HEK293 (cell line): ENCODE results near the gene GJA3.
A peak's percentile ranks its signal among the peaks of the same experiment; 100 is the strongest.

Experiments
- CTCF ChIA-PET: fragments of 350-600 bp; formaldehyde crosslinking; extraction: SDS; loops from one replicate; lab custom pipeline; 2021; ENCODE audit warnings: antibody characterized with exemption; lab: Yijun Ruan, JAX
- POLR2A ChIA-PET: fragments of 300-600 bp; formaldehyde crosslinking; extraction: SDS; loops from one replicate; lab custom pipeline; 2020; ENCODE audit warnings: antibody characterized with exemption, inconsistent platforms; lab: Yijun Ruan, JAX
- H3K27ac ChIP-seq: fragments of 200-500 bp; sonication (Bioruptor generic); 2 replicates; pipeline ENCODE4 v1.5.1; 2014; ENCODE audit warnings: low read depth, low read length, control low read depth, inconsistent platforms; ENCODE audit errors: extremely low read depth
- H3K36me3 ChIP-seq, 2 experiments: fragments of 200-500 bp in 1 of 2; sonication (Bioruptor generic) in 1 of 2; 1 replicate in 1 of 2; 2 replicates in 1 of 2; pipeline ENCODE4 v1.5.1; 2014 to 2017; ENCODE audit warnings: inconsistent platforms in 2 of 2, low read length in 2 of 2; ENCODE audit not compliant: control insufficient read depth in 2 of 2, insufficient read depth in 1 of 2
- H3K4me1 ChIP-seq: fragments of 200-500 bp; sonication (Bioruptor generic); 2 replicates; pipeline ENCODE4 v1.5.1; 2014; ENCODE audit warnings: mild to moderate bottlenecking, low read length, inconsistent platforms; ENCODE audit not compliant: control insufficient read depth, insufficient read depth
- H3K4me3 ChIP-seq: 2 replicates; pipeline ENCODE4 v1.5.1; 2011; ENCODE audit warnings: low read depth, mild to moderate bottlenecking, control low read depth, low read length, moderate library complexity
- H3K9me3 ChIP-seq: fragments of 200-500 bp; sonication (Bioruptor generic); 2 replicates; pipeline ENCODE4 v1.5.1; 2014; ENCODE audit warnings: low read depth, low read length, inconsistent platforms; ENCODE audit not compliant: control insufficient read depth, insufficient read depth
- KLF10 ChIP-seq: fragments of 450-650 bp; IDR thresholded peaks from 2 replicates; pipeline ENCODE4 v1.5.1; 2018; ENCODE audit warnings: missing biosample characterization, mild to moderate bottlenecking, missing genetic modification characterization
- MZF1 ChIP-seq: fragments of 450-650 bp; formaldehyde crosslinking; IDR thresholded peaks from 2 replicates; pipeline ENCODE4 v1.5.1; 2017; ENCODE audit warnings: missing biosample characterization, missing genetic modification characterization, borderline replicate concordance
- OVOL3 ChIP-seq: fragments of 450-650 bp; formaldehyde crosslinking; IDR thresholded peaks from 2 replicates; pipeline ENCODE4 v1.5.1; 2016; ENCODE audit warnings: missing biosample characterization, missing genetic modification characterization
- ZFP37 ChIP-seq: fragments of 450-650 bp; formaldehyde crosslinking; IDR thresholded peaks from 2 replicates; pipeline ENCODE4 v1.5.1; 2016; ENCODE audit warnings: missing biosample characterization, missing genetic modification characterization
- ZFP69B ChIP-seq: fragments of 450-650 bp; formaldehyde crosslinking; IDR thresholded peaks from 2 replicates; pipeline ENCODE4 v1.5.1; 2016; ENCODE audit warnings: missing biosample characterization, missing genetic modification characterization
- ZNF132 ChIP-seq: fragments of 450-650 bp; formaldehyde crosslinking; IDR thresholded peaks from 2 replicates; pipeline ENCODE4 v1.5.1; 2017; ENCODE audit warnings: missing biosample characterization, missing genetic modification characterization, borderline replicate concordance
- ZNF221 ChIP-seq: fragments of 450-650 bp; formaldehyde crosslinking; IDR thresholded peaks from 2 replicates; pipeline ENCODE4 v1.5.1; 2017; ENCODE audit warnings: missing biosample characterization, missing genetic modification characterization, borderline replicate concordance
- ZNF423 ChIP-seq: fragments of 450-650 bp; formaldehyde crosslinking; IDR thresholded peaks from 2 replicates; pipeline ENCODE4 v1.5.1; 2016; ENCODE audit warnings: missing biosample characterization, missing genetic modification characterization
- ZNF558 ChIP-seq: fragments of 450-650 bp; formaldehyde crosslinking; IDR thresholded peaks from 2 replicates; pipeline ENCODE4 v1.5.1; 2016; ENCODE audit warnings: missing biosample characterization, missing genetic modification characterization
- ZNF571 ChIP-seq: fragments of 450-650 bp; formaldehyde crosslinking; IDR thresholded peaks from 2 replicates; pipeline ENCODE4 v1.5.0; 2017; ENCODE audit warnings: missing biosample characterization, missing genetic modification characterization
- ZNF843 ChIP-seq: fragments of 450-650 bp; formaldehyde crosslinking; IDR thresholded peaks from 2 replicates; pipeline ENCODE4 v1.5.1; 2016; ENCODE audit warnings: missing biosample characterization, missing genetic modification characterization
- ZSCAN16 ChIP-seq: fragments of 450-650 bp; formaldehyde crosslinking; IDR thresholded peaks from 2 replicates; pipeline ENCODE4 v1.5.1; 2016; ENCODE audit warnings: missing biosample characterization, missing genetic modification characterization
- ZXDB ChIP-seq: fragments of 450-650 bp; formaldehyde crosslinking; IDR thresholded peaks from 2 replicates; pipeline ENCODE4 v1.5.1; 2016; ENCODE audit warnings: missing biosample characterization, missing genetic modification characterization
- TF ChIP-seq, protein P1 (sequence below): fragments of 450-650 bp; formaldehyde crosslinking; IDR thresholded peaks from 2 replicates; pipeline ENCODE4 v1.5.1; 2017; ENCODE audit warnings: missing biosample characterization, missing genetic modification characterization
- TF ChIP-seq, protein P2 (sequence below): fragments of 450-650 bp; formaldehyde crosslinking; IDR thresholded peaks from 2 replicates; pipeline ENCODE4 v1.5.1; 2017; ENCODE audit warnings: missing biosample characterization, missing genetic modification characterization
- TF ChIP-seq, protein P3 (sequence below): fragments of 450-650 bp; formaldehyde crosslinking; IDR thresholded peaks from 2 replicates; pipeline ENCODE4 v1.5.1; 2017; ENCODE audit warnings: missing biosample characterization, missing genetic modification characterization
- TF ChIP-seq, protein P4 (sequence below): fragments of 450-650 bp; formaldehyde crosslinking; IDR thresholded peaks from 2 replicates; pipeline ENCODE4 v1.5.1; 2016; ENCODE audit warnings: missing biosample characterization, missing genetic modification characterization
- TF ChIP-seq, protein P5 (sequence below): fragments of 450-650 bp; formaldehyde crosslinking; IDR thresholded peaks from 2 replicates; pipeline ENCODE4 v1.5.1; 2016; ENCODE audit warnings: missing biosample characterization, missing genetic modification characterization
- TF ChIP-seq, protein P6 (sequence below): fragments of 450-650 bp; formaldehyde crosslinking; IDR thresholded peaks from 2 replicates; pipeline ENCODE4 v1.5.1; 2016; ENCODE audit warnings: missing biosample characterization, missing genetic modification characterization

Gene GJA3

DNA sequence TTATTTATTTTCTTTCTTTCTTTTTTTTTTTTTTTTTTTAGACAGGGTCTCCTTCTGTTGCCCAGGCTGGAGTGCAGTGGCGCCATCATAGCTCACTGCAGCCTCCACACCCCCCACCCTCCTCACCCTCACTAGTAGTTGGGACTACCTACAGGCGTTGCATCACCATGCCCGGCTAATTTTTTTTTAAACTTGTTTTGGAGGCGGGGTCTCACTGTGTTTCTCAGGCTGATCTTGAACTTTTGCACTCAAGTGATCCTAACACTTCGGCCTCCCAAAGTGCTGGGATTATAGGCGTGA is 33.6 kb downstream of the GJA3 start:
- POLR2A ChIA-PET, result interaction anchor here (0.6 to 1.7 kb wide), 5 partner anchors 8 to 319 kb away, joined by 3 to 10 read pairs (median 3); partner anchors contain the start of gene ZMYM5
- Histone ChIP-seq H3K9me3 (no peaks in the 10 kb centered on the region), H3K36me3 (no peaks in the 10 kb centered on the region), H3K27ac (peak overlapping the region; percentile 89; the same call in 1 of the 2 replicates), H3K4me1 (no peaks in the 10 kb centered on the region; the same call in 1 of the 2 replicates), H3K4me3 (no peak overlapping the region; the same call in 1 of the 2 replicates)
- CTCF ChIA-PET, result interaction anchor here (0.6 to 1.6 kb wide), 7 partner anchors 13 to 142 kb away, joined by 3 to 6 read pairs (median 4); no protein-coding TSS in a partner anchor
- TF ChIP-seq, protein P1, sequence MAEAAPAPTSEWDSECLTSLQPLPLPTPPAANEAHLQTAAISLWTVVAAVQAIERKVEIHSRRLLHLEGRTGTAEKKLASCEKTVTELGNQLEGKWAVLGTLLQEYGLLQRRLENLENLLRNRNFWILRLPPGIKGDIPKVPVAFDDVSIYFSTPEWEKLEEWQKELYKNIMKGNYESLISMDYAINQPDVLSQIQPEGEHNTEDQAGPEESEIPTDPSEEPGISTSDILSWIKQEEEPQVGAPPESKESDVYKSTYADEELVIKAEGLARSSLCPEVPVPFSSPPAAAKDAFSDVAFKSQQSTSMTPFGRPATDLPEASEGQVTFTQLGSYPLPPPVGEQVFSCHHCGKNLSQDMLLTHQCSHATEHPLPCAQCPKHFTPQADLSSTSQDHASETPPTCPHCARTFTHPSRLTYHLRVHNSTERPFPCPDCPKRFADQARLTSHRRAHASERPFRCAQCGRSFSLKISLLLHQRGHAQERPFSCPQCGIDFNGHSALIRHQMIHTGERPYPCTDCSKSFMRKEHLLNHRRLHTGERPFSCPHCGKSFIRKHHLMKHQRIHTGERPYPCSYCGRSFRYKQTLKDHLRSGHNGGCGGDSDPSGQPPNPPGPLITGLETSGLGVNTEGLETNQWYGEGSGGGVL, result no peak
- TF ChIP-seq ZNF843 (tag by site-specific recombination) (no peak), ZNF423 (tag by site-specific recombination) (no peak), ZXDB (no peak), ZNF132 (tag by site-specific recombination) (no peak), ZNF221 (tag by site-specific recombination) (no peak), ZNF558 (0 out of 2 replicates have a peak, but pooled peaks have one; percentile 26), KLF10 (0 out of 2 replicates have a peak, but pooled peaks have one; percentile 11)
- TF ChIP-seq, protein P2, sequence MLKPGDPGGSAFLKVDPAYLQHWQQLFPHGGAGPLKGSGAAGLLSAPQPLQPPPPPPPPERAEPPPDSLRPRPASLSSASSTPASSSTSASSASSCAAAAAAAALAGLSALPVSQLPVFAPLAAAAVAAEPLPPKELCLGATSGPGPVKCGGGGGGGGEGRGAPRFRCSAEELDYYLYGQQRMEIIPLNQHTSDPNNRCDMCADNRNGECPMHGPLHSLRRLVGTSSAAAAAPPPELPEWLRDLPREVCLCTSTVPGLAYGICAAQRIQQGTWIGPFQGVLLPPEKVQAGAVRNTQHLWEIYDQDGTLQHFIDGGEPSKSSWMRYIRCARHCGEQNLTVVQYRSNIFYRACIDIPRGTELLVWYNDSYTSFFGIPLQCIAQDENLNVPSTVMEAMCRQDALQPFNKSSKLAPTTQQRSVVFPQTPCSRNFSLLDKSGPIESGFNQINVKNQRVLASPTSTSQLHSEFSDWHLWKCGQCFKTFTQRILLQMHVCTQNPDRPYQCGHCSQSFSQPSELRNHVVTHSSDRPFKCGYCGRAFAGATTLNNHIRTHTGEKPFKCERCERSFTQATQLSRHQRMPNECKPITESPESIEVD (tag by site-specific recombination), result no peak
- TF ChIP-seq, protein P3, sequence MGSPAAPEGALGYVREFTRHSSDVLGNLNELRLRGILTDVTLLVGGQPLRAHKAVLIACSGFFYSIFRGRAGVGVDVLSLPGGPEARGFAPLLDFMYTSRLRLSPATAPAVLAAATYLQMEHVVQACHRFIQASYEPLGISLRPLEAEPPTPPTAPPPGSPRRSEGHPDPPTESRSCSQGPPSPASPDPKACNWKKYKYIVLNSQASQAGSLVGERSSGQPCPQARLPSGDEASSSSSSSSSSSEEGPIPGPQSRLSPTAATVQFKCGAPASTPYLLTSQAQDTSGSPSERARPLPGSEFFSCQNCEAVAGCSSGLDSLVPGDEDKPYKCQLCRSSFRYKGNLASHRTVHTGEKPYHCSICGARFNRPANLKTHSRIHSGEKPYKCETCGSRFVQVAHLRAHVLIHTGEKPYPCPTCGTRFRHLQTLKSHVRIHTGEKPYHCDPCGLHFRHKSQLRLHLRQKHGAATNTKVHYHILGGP (tag by site-specific recombination), result no peak
- TF ChIP-seq, protein P4, sequence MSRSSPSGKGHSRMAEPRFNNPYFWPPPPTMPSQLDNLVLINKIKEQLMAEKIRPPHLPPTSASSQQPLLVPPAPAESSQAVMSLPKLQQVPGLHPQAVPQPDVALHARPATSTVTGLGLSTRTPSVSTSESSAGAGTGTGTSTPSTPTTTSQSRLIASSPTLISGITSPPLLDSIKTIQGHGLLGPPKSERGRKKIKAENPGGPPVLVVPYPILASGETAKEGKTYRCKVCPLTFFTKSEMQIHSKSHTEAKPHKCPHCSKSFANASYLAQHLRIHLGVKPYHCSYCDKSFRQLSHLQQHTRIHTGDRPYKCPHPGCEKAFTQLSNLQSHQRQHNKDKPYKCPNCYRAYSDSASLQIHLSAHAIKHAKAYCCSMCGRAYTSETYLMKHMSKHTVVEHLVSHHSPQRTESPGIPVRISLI (tag by site-specific recombination), result 0 out of 2 replicates have a peak, but pooled peaks have one; percentile 61
- TF ChIP-seq, protein P5, sequence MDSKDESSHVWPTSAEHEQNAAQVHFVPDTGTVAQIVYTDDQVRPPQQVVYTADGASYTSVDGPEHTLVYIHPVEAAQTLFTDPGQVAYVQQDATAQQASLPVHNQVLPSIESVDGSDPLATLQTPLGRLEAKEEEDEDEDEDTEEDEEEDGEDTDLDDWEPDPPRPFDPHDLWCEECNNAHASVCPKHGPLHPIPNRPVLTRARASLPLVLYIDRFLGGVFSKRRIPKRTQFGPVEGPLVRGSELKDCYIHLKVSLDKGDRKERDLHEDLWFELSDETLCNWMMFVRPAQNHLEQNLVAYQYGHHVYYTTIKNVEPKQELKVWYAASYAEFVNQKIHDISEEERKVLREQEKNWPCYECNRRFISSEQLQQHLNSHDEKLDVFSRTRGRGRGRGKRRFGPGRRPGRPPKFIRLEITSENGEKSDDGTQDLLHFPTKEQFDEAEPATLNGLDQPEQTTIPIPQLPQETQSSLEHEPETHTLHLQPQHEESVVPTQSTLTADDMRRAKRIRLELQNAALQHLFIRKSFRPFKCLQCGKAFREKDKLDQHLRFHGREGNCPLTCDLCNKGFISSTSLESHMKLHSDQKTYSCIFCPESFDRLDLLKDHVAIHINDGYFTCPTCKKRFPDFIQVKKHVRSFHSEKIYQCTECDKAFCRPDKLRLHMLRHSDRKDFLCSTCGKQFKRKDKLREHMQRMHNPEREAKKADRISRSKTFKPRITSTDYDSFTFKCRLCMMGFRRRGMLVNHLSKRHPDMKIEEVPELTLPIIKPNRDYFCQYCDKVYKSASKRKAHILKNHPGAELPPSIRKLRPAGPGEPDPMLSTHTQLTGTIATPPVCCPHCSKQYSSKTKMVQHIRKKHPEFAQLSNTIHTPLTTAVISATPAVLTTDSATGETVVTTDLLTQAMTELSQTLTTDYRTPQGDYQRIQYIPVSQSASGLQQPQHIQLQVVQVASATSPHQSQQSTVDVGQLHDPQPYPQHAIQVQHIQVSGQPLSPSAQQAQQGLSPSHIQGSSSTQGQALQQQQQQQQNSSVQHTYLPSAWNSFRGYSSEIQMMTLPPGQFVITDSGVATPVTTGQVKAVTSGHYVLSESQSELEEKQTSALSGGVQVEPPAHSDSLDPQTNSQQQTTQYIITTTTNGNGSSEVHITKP (tag by site-specific recombination), result peak; percentile 19; the same call in 1 of the 2 replicates

DNA sequence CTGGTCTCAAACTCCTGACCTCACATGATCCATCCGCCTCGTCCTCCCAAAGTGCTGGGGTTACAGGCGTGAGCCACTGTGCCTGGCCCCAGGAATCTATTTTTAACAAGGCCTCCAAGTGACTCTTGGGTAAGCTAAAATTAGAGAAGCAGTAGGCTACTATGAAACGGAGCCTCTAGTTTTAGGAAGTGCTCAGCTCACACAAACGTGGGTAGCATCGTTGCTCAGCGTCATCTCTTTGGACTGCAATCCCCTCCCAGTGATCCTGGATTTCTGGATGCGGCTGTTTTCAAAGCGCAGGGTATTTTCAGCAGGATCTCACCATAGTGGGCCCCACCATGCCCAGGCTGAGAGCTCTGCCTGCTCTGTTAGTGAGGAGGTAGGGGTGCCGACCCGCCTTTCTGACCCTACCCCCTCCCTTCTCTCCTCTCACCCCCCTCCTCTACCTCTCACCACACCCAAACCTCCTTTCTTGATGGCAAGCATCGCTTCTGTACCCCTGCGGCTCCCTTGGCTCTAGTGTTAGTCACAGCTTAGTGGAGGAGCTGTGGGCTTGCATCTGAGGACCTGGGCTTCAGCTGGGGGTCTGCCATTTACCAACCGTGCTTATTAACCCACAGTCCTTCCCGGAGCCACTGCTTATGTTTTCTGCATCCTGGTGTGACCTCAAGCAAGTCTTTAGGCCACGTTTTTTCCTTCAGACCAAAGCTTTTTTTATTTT is 34.2 kb downstream of the GJA3 start:
- TF ChIP-seq ZNF571, result no peak
- TF ChIP-seq, protein P6, sequence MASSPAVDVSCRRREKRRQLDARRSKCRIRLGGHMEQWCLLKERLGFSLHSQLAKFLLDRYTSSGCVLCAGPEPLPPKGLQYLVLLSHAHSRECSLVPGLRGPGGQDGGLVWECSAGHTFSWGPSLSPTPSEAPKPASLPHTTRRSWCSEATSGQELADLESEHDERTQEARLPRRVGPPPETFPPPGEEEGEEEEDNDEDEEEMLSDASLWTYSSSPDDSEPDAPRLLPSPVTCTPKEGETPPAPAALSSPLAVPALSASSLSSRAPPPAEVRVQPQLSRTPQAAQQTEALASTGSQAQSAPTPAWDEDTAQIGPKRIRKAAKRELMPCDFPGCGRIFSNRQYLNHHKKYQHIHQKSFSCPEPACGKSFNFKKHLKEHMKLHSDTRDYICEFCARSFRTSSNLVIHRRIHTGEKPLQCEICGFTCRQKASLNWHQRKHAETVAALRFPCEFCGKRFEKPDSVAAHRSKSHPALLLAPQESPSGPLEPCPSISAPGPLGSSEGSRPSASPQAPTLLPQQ, result peak; percentile 90
- no peak for TF ChIP-seq MZF1
- peak; percentile 87 for TF ChIP-seq ZFP69B (tag by site-specific recombination)
- TF ChIP-seq OVOL3 (tag by site-specific recombination), result peak; percentile 23; the same call in 1 of the 2 replicates
- peak; percentile 80; the same call in 1 of the 2 replicates for TF ChIP-seq ZSCAN16 (tag by site-specific recombination)
- TF ChIP-seq, protein P1, result 0 out of 2 replicates have a peak, but pooled peaks have one; percentile 25
- TF ChIP-seq ZFP37 (tag by site-specific recombination), result no peak
- H3K4me1 ChIP-seq, result no peaks in the 10 kb centered on the region; the same call in 1 of the 2 replicates
- POLR2A ChIA-PET, result interaction anchor here (0.7 to 1.7 kb wide), 2 partner anchors 8 to 44 kb away, joined by 5 to 10 read pairs; no protein-coding TSS in a partner anchor
- H3K27ac ChIP-seq, result no peak overlapping the region
- H3K36me3 ChIP-seq, result no peaks in the 10 kb centered on the region
- no peak overlapping the region for H3K4me3 ChIP-seq
- no peaks in the 10 kb centered on the region for H3K9me3 ChIP-seq
- CTCF ChIA-PET, result interaction anchor here (0.6 to 1.0 kb wide), 3 partner anchors 10 to 141 kb away, joined by 3 to 4 read pairs (median 3); no protein-coding TSS in a partner anchor
